CD4-positive, alpha-beta T cell treated with Interleukin-4 for 1 hour (primary cell): ENCODE measurements around the gene OR56B4.

Source experiments
- DNase-seq, 2 donors: peaks; one replicate each; pipeline ENCODE4 v3.0.0-alpha.2; 2020 to 2022

OR56B4 gene

DNA sequence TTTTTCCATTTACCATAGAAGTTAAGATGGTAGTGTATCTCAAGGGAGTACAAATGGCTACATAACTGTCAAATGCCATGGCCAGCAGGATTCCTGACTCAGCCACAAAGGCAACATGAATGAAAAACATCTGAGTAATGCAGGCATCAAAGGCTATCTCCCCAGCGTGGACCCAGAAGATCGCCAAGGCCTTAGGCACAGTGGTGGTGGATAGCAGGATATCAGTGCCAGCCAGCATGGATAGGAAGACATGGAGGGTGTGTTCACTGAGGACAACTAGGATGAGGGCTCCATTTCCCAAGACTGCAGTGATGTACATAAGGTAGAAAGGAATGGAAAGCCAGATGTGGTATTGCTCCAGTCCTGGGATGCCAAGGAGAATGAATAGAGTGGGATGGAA, 44.6 kb downstream of the OR56B4 start:
- DNase-seq = no peak

DNA sequence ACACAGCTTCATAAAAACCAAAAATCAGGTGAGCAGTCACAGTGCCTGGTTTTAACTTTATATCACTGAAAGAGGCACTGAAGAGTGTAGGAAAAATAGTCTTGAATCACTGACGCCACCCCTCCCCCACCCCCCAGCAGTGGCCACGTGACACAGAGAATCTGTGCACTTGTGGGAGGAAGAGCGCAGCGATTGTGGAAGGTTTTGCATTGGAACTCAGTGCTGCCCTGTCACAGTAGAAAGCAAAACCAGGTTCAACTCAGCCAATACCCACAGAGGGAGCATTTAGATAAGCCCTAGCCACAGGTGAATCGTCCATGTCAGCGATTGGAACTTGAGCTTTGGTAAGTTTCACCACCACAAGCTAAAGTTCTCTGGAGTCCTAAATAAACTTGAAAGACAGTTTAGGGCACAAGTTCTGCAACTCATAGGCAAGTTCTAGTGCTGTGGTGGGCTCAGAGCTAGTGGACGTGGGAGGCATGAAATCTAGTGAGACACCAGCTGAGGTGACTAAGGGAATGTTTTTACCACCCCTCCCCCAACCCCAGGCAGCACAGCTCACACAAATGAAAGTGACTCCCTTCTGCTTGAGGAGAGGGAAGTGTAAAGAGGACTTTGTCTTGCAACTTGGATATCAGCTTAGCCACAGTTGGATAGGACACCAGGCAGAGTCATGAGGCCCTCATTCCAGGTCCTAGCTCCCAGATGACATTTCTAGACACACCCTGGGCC, 49.3 kb downstream of the OR56B4 start:
- DNase-seq = no peak
